ENCODE measurements around the gene FBXL3.
A peak's percentile ranks its signal among the peaks of the same experiment; 100 is the strongest.

FBXL3 gene

GRCh38 chr13:77026861-77027621 is at the start of gene FBXL3:
Gene FBXL3, minus strand, starts transcription at chr13:77027159. Its CDS starts 5,299 bp downstream, at chr13:77021860.
- DNase-seq, result peak; percentile 93

- DNase-seq, result no peak
These were observed 40.6 kb upstream of the FBXL3 start for GRCh38 chr13:77067519-77067918.

GRCh38 chr13:77065461-77066147 is 38.6 kb upstream of the FBXL3 start:
- no peak for DNase-seq

GRCh38 chr13:77062097-77062496 is 35.1 kb upstream of the FBXL3 start:
- no peak for DNase-seq

- no peak for DNase-seq
These were observed 34.4 kb upstream of the FBXL3 start for GRCh38 chr13:77061362-77061761.

- no peak for DNase-seq
These were observed 29.9 kb upstream of the FBXL3 start for GRCh38 chr13:77056886-77057285.

- no peak for DNase-seq
These were observed 29.4 kb upstream of the FBXL3 start for GRCh38 chr13:77056382-77056781.

- no peak for DNase-seq
These were observed 28.2 kb upstream of the FBXL3 start for GRCh38 chr13:77055158-77055557.

GRCh38 chr13:77053192-77053591 is 26.2 kb upstream of the FBXL3 start:
- no peak for DNase-seq

GRCh38 chr13:77048681-77049080 is 21.7 kb upstream of the FBXL3 start:
- DNase-seq, result no peak

GRCh38 chr13:77047649-77048343 is 20.8 kb upstream of the FBXL3 start:
- no peak for DNase-seq

- DNase-seq, result no peak
These were observed 15.7 kb upstream of the FBXL3 start for GRCh38 chr13:77042566-77043177.

GRCh38 chr13:77040835-77041234 is 13.9 kb upstream of the FBXL3 start:
- no peak for DNase-seq

GRCh38 chr13:77040076-77040475 is 13.1 kb upstream of the FBXL3 start:
- no peak for DNase-seq

GRCh38 chr13:77038907-77039480 is 12.0 kb upstream of the FBXL3 start:
- no peak for DNase-seq

GRCh38 chr13:77036279-77036678 is 9.3 kb upstream of the FBXL3 start:
- DNase-seq, result no peak

- no peak for DNase-seq
These were observed 7.9 kb upstream of the FBXL3 start for GRCh38 chr13:77034881-77035280.

GRCh38 chr13:77033717-77034302 is 6.9 kb upstream of the FBXL3 start:
- DNase-seq, result no peak

- DNase-seq, result no peak
These were observed 4.8 kb upstream of the FBXL3 start for GRCh38 chr13:77031656-77032243.

GRCh38 chr13:77029436-77029835 is 2.5 kb upstream of the FBXL3 start:
- DNase-seq, result no peak

- DNase-seq, result no peak
These were observed 1.2 kb upstream of the FBXL3 start for GRCh38 chr13:77028202-77028601.

GRCh38 chr13:77026255-77026860 is 601 bp downstream of the FBXL3 start:
- peak; percentile 77 for DNase-seq
